Loucy (cell line): ENCODE measurements around the gene PDE2A.

Experiments
- CTCF ChIP-seq: fragments of 200-600 bp; sonication (generic); conservative IDR thresholded peaks from 2 replicates; pipeline ENCODE4 v1.5.1; 2014; ENCODE audit warnings: mild to moderate bottlenecking, antibody characterized with exemption, low read length
- EZH2phosphoT487 ChIP-seq: fragments of 200-600 bp; IDR thresholded peaks from 2 replicates; pipeline ENCODE4 v1.6.1; 2018; ENCODE audit warnings: antibody characterized with exemption, mild to moderate bottlenecking, moderate library complexity, borderline replicate concordance

- TF ChIP-seq CTCF (no peak), EZH2phosphoT487 (no peak)
Observed at GRCh38 chr11:72570893-72571661, 103.1 kb downstream of the PDE2A start.
